ENCODE measurements around the gene WDR45B.

GRCh38 chr17:82592767-82593589 lies 55.3 kb downstream of the WDR45B start:
- no peak for TF ChIP-seq CTCF (IDR thresholded peaks at IDR 0.05)
- no peak for TF ChIP-seq POLR2A (IDR thresholded peaks at IDR 0.05)
